ENCODE results near the gene RGS6.

RGS6 gene

DNA sequence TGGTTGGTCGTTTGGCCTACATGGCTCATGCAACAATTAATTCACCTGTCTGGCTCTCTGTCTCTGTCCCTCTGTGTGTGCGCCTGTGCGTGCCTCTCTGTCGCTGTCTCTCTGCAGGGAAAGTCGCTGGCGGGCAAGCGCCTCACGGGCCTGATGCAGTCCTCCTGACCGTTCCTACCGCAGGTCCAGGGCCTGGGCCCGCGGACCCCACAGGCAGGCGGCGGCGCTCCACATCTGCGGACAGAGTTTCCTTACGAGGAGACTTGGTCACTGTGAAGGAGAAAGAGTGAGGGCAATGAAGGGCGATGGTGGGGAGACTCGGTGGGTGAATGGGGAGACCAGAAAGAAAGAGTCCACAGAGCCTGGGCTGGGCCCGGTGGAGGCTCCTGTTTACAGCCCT lies 630.1 kb downstream of the RGS6 start:
- DNase-seq: no peak

DNA sequence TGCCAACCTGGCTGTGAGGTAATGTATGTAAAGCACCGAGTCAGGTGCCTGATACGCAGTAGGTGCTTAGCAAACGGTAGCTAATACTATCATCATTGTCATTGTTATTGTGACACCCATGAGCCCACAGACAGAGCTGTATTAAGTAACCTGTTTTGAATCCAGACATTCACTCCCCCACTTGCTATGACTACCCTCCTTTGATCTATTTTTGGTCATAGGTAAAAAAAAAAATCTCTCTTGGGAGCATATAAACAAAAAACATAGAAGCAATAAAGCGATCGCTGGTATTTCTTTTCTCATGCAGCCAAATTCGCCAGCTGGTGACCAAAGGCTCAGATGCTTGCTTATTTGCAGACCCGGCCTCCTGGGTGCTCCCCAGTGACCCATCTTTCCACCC lies 631.4 kb downstream of the RGS6 start:
- DNase-seq: no peak

DNA sequence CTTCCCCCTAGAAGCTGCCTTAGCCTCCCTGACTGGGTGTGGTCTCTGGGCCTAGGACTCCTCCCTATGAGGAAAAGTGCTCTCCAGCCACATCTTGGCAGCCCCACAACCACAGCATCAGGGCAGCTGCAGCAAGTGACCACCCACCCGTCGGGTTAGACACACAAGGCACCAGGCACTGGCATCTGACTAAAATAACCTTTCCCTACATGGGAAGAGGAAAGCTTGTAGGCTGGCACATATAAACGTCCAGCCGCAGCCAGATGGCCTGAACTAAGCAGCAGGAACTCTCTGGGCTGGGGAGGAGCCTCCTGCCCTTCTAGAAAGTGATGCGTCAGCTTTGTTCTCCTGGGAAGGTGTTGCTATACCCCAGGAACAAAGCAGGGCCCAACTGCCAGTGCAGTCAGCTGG lies 632.9 kb downstream of the RGS6 start:
- DNase-seq: no peak

DNA sequence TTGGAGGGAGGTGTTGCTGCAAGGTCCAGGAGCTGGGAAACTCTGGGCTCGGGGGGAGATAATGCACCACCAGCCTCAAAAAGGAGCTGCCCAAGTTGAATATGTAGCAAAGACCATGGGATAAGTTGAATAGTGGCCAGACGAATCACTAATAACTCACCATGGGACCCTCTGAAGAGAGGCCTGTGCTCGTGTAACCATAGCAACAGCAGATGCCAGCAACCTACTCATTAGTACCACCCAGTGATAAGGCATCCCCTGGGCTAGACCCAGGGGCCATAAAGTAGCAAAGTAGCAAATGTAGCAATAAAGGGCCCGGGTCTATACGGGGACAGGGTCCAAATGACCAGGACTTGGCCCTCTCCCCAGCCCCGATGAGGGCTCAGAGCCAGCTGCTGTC lies 633.7 kb downstream of the RGS6 start:
- no peak for DNase-seq

DNA sequence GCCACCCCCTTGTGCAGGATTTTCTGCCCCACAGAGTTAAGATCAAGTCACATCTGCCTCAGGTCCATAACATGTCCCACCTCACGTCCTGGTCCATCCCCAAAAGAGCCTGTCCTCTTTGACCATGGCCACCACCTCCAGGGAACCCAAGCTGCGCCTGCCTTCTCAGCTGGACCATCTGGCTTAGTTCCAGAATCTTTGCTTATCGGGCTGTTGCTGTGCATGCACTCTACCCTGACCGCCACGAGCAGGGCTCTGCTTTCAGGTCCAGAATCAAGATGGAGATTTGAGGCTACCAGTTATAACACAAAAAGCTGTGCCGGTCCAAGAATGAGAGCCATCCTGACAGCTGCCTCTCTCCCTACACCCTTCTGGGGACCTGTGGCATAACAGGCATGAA lies 635.0 kb downstream of the RGS6 start:
- no peak for DNase-seq

DNA sequence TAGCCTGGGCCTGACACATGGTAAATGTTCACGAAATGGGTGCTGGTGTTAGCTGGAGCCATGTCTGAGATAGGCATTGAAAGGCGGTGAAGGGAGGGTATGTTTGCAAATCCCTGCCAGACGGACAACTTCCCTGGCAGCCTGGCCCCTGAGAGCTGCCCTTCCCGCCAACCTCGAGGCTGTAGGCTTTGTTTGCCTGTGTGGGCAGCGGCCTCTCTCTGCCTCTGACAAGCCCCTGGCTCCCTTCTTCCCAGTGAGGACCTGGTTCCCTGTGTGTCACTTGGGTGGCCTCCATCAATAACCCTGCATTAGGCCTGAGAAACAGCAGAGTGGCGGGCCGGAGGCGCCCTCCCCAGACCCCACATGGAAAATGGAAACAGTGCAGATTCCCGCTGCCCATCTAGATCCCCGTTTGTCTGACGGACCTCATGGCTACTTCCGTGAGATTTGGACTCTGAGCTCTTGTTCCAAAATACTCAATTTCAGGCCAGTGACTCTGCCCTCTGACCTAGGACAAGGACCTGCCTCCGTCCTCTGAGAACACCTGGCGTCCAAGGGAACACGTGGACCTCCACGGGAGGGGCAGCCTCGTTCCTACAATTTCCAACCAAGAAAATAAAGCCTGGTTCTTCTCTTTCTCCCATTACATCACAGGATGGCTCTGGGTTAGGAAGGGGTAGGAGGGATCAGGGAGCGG lies 636.2 kb downstream of the RGS6 start:
- no peak for DNase-seq

DNA sequence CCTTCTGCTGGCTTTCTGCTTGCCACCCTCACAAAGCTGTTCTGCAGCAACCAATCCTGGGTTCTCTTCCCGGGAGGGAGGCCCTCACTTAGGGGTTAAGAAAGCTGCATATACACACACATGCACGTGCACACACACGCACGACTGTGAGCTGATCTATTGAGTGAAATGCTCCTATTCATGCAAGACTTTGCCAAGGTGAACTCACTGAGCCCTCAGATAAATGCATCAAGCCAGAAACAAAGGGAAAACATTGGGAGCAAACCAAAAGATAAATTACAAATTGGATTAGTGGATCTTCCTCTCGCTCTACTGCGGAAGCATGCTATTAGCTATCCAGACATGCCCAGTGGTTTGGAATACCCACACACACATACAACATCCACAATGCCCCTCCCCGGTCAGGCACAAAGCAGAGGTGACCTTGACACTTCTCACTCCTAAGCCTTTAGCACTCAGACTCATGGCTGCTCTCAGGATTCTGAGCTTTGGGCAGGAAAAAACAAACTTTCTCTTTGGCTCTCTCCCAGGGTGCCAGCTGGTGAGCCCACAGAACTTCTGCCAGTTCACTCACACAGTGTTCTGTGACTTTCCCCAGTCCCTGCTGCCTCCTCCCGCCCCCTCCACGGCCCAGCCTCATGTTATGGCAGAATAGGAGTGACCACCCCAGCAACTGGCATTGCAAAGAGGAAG lies 641.6 kb downstream of the RGS6 start:
- no peak for DNase-seq

DNA sequence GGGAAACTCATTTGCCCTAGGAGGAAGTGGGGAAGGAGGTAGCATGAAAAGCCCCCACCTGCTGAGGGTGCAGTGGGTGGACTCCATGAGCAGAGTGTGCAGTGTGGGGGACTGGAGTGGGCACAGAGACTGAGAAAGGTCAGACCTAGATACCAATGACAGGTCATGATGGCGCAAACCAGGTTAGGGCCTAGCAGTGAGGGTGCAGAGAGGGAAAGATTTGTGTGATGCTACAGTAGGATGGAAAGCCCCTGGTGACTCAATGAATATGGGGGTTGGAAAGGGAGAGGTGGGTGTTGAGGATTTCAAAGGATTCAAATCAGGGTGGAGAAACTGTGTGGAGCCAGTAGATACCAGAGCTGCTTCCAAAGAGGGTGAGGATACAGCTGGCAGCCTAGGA lies 642.5 kb downstream of the RGS6 start:
- DNase-seq: no peak

DNA sequence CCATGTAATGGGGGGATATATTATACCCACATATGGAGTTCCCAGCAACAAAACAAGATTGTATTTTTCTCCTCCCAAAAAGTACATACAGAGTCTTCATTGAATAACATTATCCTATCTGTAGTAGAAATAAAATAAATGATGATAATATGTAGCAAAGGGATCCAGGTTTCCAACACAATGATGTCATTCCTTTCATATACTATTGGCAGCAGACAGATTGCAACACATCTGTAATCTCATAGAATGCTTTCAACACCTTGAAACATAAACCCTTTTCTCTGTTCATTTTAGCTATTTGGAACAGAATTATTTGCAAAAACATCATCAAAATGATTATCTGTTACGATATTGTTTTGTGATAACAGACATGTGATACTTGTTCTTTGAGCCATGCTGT lies 644.0 kb downstream of the RGS6 start:
- no peak for DNase-seq

DNA sequence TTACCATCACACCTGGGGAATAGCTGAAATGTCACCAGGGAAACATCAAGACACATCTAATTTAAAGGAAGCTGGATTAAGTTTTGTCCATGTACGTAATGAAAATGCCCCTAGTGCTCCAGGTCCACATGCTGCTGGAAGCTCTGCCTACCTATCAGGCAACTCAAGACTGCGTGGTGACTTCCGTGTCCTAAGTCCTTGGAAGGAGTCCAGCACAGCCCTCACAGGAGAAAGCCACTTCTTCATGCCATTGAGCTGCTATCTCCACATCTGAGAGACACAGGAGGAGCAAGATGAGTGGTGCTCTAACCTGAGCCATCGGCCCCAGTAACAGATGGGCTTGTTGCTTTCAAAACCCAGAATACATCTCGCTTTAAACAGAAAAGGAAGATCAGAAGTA lies 645.3 kb downstream of the RGS6 start:
- DNase-seq: no peak

DNA sequence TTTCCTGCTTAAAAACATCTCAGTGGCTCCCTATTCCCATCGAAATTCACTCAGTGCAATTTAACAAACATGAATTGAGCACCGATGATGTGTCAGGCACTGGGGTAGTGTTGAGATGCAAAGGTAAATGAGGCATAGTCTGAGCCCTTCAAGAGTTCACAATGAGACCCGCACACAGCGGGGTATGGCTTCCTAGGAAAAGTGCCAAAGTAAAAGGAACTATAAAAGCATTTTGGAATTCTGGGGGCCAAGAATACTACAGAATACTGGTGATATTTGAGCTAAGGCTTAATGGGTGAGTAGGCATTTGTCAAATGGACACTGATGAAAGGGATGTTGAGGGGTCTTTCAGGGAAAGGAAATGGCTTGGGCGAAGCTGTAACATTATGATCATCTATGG lies 646.3 kb downstream of the RGS6 start:
- no peak for DNase-seq

DNA sequence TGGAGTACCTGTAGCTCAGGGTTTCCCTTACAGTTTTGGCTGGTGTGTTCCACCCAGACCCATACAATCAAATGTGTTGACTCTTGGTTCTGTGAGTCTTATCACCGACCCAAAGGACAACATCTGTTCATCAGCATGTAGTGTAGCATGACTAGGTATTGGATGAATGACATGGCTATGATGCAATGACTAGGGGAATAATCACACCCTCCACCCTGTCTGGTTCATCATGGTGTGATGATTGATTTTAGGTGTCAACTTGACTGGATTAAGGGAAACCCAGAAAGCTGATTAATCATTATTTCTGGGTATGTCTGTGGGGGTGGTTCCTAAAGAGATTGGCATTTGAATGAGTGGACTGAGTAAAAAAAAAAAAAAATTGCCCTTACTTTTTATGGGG lies 650.4 kb downstream of the RGS6 start:
- DNase-seq: no peak

DNA sequence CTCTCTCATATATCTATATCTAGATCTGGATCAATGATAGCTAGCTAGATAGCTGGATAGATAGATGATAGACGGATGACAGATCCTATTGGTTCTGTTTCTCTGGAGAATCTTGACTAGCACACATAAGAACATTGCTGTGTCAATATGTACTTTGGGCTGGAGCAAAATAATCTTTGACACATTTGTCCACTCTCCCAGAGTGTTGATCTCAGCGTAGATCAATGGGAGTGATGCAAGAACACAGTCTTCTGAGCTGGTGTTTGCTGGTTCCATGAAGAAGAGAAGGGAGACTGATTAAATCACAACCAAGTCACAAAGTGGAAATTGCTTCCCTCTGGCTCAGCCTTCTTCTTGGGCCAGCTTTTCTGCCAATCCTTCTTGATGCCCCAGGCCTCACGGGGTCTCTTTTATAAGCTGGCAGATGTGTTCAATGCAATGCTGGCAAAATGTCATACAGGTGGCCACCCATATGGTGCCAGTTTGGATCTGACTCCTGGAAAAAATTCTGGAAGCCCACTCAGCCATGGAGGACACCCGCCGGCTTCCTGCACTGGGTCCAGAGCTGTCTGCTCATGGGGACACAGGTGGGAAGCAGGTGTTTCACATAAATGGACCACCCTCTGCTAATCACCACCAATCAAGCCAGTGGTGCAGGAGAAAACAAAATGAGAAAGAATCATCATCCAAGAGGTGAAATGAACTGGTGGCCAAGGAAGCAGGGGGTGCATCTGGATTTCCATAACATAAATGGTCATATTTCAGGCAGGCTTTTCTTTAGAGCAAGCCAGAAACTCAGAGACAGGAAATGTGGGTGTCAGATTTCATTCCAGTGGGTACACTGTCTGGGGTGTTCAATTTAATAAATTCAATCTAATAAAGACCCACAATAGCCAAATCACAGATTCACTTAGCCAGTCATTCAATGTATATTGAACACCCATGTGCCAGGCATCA lies 651.4 kb downstream of the RGS6 start:
- DNase-seq: no peak

DNA sequence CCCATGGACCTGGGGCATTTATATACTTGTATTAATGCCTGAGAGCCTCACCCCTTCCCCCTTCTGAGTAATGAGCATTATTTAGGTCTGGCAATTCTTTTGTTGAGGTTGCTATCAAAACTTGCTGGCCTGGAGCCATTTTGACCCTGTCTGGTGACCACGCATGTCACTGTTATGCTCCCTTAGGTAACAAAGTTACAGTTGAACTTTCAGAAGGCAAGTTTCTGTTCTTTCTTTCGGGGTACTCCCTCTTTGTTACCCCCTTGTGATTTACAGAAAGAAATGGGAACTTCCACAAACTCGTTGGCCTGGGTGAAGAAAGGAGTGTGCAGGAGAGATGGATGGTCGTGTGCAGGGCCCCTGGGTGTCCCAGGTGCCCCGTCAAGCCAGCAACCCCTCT lies 656.3 kb downstream of the RGS6 start:
- DNase-seq: no peak

DNA sequence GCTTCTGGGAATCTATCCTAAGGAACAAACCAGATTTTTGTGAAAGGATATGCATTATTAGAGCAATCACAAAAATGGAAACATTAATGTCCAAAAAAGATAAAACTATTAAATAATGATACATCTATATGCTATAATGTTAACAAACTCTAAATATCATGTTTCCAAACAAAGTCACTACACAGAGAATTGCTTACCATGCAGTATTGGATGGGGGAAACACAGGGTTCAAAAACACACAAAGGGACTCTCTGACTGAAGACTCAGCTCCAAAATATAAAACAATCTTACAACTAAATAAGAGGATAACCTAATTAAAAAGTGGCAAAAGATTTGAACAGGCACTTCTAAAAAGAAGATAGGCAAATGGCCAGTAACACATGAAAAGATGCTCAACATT lies 657.4 kb downstream of the RGS6 start:
- no peak for DNase-seq

DNA sequence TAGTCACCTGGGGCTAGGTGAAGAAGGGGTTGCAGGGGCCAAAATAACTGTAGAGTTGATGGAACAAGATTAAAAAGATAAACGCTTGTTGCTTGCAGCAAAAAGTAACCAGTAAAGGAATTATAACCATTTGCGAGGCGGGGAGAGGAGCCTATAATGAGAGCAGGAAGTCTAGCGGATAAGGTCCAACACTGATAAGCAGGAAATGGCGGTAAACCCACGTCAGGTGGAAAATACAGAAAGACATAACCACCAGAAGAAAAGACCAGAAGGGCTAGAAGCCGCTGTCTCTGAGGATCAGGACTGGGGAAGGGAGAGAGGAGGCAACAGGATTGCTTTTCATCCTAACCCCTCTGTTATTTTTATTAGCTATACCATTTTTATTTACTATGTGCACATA lies 658.3 kb downstream of the RGS6 start:
- DNase-seq: no peak

DNA sequence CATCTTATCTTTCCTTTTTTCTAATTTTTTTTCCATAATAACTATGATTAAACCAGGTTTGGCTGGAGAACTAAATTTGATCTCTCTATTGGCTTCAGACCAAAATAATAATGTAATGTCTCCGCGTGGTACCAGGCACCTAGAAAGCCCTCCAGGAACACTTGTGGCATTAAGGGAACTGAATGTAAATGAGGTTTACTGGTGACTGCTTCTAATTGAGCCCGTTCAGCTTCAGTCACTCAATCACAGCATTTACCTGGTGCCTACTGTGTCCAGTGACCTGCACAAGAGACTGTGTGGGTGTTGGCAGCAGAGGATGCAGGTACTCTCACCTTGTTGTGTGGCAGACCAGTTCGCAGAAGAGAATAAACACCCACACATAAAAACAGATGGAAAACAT lies 659.2 kb downstream of the RGS6 start:
- DNase-seq: no peak

DNA sequence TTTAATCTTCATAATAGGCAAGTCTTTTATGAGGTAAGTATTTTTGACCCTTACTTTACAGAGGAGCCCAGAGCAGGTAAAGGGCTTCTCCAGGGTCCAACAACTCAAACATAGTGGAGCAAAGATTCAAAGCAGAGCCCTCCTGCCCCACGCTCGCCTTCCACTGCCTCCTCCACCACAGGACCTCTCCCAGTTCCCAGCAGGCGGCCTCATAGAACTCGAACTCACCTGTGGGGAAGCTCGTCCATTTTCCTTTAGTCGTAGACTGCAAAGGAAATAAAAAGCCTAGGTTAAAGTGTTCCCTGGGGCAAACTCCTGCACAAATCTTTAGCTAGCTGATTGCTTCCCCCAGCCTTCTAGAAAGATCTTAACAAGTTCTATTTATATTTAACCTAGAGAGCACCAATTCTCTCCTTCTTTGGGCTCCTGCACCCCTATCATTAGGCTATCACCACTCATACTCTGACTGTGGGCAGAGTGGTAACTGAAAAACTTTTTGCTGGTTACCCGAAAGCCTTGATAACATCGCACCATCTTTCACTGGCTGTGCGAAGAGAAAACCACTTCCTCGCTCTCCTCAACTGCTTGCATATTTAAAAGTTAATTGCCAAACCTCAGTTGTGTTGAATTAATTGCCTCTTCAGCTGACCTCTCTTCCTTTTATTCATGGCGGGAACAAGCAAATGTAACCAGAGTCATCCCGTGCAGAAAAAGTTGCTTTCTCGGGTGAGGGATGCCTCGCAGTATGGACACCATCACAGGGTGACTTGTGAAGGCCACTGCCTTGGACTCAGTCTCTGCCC lies 662.1 kb downstream of the RGS6 start:
- DNase-seq: no peak

DNA sequence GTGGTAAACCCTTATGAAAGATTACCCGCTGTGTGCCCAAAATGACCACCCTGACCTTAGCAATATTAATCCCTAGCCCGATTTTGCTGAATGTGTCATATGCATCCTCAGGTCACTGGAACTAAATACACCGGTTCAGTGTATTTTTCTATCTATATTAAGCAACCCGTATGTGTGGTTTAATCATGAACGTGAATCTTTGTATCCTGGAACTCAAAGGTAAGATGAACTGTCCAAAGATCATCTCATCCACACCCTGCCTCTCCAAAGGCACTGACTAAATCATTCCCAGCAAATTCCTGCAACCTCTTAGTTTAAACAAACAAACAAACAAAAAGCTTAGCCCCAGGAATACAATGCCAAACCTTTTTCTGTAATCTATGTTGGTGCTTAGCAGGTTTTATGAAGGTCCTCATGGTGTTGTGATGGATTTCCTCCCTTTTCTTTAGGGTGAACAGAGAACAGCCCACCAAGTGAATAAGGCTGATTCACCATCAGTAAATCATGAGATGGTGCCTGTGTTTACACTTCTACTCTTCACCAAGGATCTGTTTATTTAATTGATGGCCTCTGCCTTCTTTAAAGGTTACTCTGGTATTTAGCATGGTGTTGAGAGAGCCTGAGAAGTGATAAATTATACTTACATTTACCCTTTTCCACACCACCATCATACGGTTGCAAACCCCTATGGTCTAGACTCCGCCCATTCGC lies 663.1 kb downstream of the RGS6 start:
- DNase-seq: no peak

DNA sequence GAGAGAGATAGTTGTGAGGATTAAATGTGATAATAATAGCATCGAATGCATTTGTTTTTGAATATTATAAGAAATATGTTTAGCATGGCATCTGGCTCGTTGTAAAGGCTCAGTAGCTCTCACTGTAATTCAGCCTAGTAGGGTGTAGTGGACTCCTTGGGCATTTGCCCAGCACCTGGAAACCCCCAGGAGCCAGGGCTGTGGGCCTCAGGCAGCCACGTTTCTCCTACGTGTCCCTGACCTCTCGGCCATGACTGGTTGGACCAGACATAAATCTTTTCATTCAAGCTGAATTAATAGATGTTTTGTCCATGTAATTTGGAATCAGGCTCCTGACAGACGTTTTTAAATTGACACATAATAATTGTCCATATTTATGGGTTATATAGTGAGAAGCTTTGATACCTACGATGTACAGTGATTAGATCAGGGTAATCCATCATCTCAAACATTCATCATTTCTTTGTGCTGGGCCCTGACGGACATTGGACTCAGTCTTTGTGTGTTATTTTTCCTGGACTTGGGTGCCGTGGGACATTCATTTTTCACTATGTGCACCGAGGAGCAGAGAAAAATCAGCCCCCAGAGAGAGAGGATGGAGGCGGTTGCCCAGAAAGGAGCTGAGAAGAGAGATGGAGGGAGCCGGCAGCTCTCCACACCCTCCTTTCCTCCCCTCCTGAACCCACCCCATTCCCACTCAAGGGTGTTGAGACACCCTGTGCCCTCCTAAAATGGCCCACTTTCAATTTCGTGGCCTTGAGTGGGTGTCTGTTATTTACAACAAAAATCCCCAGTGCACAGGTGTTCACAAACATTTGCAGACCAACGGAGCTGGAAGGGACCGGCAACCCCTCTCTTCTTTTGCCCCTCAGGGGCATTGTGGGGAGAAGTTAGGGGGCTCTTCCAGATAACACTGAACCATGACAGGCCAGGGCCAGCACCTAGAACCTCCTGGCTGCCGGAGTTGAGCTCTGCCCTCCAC lies 665.3 kb downstream of the RGS6 start:
- DNase-seq: no peak

DNA sequence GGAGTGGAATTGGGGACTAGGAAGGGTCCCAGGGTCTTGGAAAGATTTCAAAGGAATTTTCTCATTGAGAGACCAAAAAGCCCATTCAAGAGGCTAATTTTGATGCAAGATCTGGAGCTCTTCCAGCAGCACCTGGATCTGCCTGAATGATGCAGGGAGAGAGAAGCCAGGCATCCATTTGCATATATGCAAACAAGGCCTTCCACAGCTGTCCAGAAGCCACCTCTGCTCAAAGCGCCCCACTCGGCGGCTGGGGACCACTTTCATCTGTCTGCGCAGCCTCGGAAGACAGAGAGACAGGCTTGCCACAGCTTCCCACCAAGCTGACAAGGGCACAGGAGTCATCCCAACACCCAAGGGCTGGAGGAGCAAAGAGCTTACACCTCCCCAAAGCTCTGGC lies 666.1 kb downstream of the RGS6 start:
- no peak for DNase-seq

Measured in activated T-cell treated with anti-CD3 and anti-CD28 coated beads, Interleukin-2, amount 50 U/mL, for 1 hour (primary cell).